Hematopoietic multipotent progenitor cell treated with erythropoietin and hydrocortisone succinate and interleukin-3 and kit ligand, for 15 days (in vitro differentiated cells): ENCODE measurements around the gene PPP1R1A.

Source experiments
- DNase-seq: peaks from one replicate; pipeline ENCODE4 v3.0.0-alpha.2; 2015; ENCODE audit warnings: low spot score

Gene PPP1R1A, protein sequence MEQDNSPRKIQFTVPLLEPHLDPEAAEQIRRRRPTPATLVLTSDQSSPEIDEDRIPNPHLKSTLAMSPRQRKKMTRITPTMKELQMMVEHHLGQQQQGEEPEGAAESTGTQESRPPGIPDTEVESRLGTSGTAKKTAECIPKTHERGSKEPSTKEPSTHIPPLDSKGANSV

DNA sequence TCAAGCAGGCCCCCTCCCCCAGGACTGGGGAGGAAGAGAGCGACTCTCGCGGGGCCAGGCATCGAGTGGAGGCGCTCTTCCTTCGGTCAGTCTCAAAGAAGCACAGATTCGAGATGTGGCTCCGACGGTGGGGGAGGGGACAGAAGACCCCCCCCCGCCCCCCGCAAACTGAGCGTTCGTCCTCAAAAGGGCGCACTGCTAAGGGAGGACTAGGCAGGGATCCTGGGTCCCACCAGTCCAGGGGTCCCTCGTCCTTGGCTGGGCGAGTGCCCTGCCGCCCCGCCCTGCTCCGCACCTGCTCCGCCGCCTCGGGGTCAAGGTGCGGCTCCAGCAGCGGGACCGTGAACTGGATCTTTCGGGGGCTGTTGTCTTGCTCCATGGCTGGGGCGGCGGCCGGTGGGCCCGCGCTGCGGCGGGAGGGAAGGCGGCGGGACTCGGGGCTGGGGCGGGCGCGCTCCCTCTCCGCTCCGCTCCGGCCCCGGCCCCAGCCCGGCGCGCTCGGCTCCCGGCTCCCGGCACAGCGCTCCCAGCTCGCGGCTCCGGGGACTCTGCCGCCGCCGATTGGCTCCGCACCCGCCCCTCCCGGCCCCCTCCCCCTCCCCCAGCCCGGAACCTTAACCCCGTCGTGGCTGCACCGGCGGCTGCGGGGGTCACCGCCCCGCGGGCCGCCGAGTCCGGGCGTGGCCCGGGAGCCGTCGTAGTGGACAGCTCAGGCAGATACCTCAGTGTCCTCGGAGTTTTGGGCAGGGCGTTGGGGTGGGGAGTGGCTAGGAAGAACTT, at the start of gene PPP1R1A:
TSS of gene PPP1R1A (minus strand) at position 550 of the 780 bp plus-strand sequence. CDS start at position 379, 171 bp downstream.
- no peak for DNase-seq

- no peak for DNase-seq
These were observed 46.3 kb upstream of the PPP1R1A start, which contains the start of gene LACRT for GRCh38 chr12:54634795-54635194. Gene LACRT, minus strand, starts transcription at chr12:54634895. Its CDS starts 54 bp downstream, at chr12:54634841.

- no peak for DNase-seq
These were observed 43.7 kb upstream of the PPP1R1A start for GRCh38 chr12:54631988-54632728.

DNA sequence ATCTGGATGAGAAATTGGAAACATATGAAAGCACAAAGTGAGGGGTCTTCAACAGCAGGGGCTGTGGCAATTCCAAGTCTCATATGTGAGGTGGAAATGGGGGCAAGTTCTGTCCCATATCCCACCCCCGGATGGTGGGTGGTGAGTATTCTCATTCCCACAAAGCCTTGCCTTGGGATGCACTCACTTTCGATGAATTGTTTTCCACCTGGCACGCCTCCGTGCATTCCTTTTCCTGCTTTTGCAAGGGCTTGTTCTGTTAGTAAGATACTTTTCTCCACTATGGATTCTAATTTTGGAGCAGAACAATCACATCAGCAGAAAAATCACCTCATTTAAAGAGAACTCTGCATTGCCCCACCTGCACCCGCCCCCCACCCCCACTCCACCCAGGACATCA, 43.1 kb upstream of the PPP1R1A start:
- DNase-seq = no peak

- no peak for DNase-seq
These were observed 41.5 kb upstream of the PPP1R1A start for GRCh38 chr12:54629925-54630324.

GRCh38 chr12:54628186-54628846, 39.9 kb upstream of the PPP1R1A start:
- DNase-seq = no peak

DNA sequence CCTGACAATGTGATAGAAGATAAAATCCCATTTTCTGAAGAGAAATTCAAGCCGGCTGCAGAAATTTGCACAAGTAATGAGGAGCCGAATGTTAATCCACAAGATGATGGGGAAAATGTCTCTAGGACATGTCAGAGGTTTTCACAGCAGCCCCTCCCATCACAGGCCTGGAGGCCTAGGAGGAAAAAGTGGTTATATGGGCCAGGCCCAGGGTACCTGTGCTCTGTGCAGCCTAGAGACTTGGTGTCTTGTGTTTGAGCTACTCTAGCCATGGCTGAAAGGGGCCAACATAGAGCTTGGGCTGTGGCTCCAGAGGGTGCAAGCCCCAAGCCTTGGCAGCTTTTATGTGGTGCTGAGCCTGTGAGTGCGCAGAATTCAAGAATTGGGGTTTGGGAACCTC, 38.8 kb upstream of the PPP1R1A start:
- DNase-seq = no peak

GRCh38 chr12:54625598-54625997, 37.1 kb upstream of the PPP1R1A start:
- DNase-seq = no peak

GRCh38 chr12:54624315-54625279, 36.1 kb upstream of the PPP1R1A start:
- DNase-seq = no peak

GRCh38 chr12:54622463-54623183, 34.2 kb upstream of the PPP1R1A start:
- DNase-seq = no peak

DNA sequence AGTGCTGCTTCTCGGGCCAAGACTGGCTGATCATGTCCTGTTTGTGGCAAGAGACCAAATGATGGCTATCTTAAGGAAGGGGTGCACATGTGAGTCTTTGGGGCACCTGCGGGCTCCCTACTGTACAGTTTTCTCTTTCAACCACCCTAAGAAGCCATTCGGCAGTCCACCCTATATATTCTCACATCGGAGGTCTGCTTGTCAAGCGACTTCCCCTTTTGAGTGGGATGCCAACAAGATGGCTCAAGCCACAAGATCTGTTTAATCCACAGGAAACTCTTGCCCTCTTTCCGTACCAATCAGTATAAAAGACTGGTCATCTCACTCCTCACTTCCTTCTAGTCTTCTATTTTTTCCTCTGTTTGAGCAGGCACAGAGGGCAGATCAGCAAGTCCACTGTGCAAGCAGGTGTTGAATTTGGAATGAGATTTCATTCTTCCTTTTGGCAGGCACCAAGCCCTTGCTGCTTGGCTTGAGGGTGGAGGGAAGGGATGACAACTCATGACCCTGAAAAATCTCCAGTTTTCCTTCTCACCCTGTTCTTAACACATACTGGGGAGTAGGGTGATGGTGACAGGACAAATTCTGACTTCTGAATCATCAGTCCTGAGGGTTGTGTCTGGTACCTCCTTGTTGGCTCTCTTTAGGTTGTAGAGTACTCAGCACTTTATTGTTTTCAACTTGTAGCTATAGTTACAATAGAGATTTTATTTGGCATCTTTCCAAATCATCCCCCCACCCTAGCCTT, 28.6 kb upstream of the PPP1R1A start:
- no peak for DNase-seq

DNA sequence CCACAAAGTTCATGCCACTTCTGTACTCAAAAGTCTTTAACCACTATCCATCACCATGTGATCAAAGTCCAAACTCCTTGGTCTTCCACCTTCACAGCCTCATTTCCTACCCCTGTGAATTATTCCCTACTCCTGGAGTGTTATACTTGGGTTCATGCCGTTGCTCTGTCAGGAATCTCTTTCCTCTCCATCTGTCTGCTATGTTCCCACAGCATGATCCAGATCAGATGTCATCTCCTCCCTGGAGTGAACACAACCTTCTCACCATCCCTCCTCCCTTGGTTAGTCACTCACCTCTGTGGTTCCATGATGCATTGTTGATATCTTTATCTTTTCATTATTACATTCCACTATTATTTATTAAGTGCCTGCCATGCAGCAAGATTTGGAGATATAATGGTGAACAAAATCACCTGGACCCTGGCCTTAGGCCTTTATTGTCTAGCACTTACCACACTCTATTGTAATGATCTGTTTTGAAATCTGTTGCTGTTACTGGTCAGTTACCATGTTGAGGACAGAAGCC, 23.8 kb upstream of the PPP1R1A start:
- no peak for DNase-seq

- DNase-seq = no peak
These were observed 23.3 kb upstream of the PPP1R1A start for GRCh38 chr12:54611715-54612149.

DNA sequence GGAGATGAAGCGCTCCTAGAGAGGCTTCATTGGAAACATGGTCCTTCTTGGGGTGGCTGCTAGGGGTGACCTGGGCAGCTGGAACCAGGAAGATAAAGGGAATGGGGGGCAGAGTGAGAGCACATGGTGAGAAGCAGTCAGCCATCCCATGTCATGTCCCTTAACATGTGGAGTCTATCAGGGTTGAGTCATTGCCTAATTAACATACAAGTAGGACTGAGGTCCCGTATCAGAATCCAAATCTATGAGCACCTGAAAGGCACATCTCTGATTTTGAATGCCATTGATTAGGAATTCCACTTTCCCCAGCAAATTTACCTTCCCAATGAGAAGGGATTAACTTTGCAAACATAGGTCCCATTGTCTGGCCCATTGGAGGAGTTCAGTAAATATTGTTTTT, 20.3 kb upstream of the PPP1R1A start:
- no peak for DNase-seq

GRCh38 chr12:54608156-54608555, 19.7 kb upstream of the PPP1R1A start:
- DNase-seq = no peak

GRCh38 chr12:54606556-54606955, 18.1 kb upstream of the PPP1R1A start:
- no peak for DNase-seq

DNA sequence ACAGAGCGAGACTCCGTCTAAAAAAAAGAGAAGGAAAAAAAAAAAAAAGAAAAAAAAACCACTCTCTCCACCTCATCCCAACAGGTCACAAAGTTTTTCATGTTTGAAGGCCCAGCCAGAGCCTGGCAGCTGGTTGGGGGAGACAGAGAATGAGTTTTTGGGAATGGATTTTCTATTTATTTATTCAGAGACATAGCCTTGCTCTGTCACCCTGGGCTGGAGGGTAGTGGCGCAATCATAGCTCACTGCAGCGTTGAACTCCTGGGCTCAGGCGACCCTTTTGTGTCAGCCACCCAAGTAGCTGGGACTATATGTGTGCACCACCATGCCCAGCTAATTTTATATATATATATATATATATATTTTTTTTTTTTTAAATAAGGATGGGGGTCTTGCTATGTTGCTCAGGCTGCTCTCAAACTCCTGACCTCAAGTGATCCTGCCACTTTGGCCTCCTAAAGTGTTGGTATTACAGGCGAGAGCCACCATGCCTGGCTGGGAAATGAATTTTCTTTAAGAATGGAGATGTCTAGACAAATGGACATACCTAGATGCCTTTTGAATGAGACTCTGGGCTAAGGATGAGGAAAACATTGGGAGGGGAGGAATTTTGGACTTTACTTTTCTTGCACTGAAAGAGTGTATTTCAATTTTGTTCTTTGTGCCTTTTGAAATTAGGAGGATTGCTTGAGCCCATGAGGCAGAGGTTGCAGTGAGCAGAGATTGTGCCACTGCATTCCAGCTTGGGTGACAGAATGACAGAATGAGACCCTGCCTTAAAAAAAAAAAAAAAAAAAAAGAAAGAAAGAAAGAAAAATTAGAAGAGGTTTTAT, 16.9 kb upstream of the PPP1R1A start:
- DNase-seq = no peak

DNA sequence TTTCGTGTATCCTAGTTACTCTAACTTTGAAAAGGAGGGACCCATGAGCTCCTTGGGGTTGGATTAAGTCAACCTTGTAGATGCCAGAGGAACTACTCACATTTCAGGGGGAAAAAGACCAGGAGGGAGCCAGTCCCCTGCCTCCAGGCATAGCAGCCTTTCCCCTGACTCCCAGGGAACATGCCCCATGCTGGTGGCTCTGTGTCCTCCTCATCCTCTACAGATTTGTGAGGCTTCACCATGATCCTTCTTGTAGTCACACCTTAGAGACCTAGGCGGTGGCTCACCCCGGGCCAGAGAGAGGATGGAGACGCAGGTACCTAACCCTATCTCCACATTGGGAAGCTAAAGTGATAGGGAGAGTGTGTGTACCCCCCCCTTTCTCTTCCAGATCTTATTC, 16.0 kb upstream of the PPP1R1A start:
- DNase-seq = no peak

- DNase-seq = no peak
These were observed 15.4 kb upstream of the PPP1R1A start for GRCh38 chr12:54603872-54604271.
